Measurements from ENCODE around the gene LCAT.
"Not testable (repeated sequence)": the region's sequence is repeated elsewhere in the genome, so short reads cannot be mapped to it uniquely, and the experiment has no call there.

LCAT gene

DNA sequence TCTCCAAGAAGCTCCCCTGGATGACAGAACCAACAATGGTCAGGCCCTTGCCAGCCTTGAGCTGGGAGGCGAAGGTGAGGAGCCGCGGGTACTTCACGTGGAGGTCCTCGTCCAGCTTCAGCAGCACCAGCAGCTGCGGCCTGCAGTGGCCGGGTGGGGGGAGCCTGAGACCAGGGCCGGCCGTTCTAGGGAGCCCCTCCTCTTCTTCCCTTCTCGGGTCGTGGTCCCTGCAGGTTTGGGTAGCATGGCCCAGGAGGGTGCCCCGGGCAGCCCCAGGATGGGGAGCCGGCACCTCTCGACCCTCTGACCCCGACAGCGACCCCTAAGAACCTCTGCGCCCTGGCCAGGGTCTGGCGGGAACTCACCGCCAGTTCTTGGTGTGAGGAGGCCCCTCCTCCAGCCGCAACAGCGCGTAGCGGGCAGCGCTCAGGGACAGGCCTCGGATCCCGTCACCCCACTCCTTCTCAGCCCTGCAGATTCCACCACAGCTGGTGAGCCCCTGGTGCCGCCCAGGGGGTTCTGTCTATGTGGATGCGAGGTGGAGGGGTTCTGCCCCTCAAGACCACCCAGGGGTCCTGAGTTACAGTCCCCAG lies 3.1 kb upstream of the LCAT start:
- DNase-seq, result no peak

DNA sequence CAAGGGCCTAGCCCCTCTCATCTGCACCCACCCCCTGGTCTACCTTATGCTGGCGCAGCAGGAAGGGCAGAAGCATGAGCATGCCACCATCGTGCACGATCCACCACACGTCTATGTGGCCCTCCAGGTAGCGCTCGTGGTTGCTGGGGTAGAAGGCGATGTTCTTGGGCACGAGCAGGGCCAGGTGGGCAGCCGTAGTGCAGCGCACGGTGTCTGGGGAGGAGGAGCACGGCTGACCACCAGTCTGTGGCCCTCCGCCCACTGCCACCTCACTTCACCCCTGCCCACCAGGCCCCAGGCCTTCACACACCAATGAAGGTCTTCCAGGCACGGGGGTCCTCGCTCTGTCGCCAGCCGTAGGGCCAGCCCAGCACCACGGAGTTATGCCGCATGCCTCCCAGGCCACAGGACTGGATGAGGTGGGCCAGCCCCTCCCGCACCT lies 2.2 kb upstream of the LCAT start:
- no peak for DNase-seq

DNA sequence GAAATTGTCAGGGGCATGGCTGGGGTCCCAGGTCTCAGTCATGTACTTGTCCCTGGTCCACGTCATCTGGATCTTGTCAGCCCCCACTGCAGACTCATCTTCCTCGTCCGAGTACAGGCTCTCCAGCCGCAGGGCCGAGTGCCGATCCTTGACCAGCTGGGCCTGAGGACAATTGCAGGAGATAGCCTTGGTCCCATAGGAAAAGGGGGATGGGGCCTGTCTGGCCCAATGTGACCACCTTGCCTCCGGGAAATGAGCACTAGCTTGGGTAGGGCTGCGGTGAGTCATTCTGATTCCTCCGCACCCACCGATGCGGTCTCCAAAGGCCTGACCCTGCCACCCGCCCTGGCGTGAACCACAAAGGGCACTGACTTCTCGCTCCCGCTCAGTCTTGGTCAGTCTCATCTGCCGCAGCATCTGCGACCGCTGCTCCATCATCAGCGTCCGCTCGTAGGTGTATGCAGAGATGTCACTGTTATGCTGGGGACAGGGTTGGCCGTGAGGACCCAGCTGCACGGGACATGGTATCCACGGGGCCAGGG lies 1.5 kb upstream of the LCAT start:
- no peak for DNase-seq

DNA sequence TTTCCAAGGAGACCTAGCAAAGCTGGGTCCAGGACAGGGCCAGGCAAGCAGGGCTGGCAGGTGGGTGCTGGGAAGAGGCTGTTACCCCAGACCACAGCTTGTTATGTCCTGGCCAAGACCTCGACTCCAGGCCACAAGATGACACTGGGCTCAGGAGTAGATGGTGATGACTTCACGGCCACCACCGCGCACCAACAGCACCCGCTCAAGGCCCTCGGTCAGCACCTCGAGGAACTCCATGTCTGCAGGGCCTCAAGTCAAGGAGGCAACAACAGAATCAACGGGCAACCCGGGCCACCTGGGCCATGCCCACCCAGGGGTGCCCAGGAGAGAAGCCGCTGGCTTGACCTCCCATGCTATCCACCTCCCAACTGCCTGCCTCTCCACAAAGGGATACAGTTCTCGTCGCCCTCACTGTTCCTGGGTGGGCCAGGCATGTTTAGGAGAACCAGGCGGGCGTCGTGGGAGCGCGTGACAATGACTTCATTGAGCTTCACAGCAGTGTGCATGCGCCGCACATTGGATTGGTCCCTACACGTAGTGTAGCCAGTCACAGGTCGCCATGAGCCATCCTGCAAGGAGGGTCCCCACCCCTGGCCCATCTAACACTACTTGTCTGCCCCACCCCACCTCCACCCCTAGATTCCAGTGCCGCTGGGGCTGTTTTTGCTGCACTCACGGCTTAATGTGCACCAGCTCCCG lies 921 bp upstream of the LCAT start:
- DNase-seq, result no peak

DNA sequence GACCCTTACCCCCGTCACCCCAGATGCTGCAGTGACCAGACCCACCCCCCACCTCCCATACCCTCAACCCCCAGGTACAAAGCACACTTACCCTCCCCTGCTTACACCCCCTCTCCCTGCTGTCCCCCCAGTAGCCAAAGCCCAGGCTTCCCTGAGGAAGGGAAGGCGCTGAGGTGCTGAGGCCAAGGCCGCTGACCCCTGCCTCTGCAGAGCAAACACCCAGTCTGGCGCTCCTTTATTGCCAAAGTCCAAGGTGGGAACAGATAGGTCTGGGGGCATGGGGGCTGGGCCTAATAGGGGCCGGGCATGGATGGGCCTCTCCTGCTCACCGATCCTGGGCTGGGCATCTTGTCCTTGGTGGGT lies 683 bp downstream of the LCAT start:
- no peak for DNase-seq

DNA sequence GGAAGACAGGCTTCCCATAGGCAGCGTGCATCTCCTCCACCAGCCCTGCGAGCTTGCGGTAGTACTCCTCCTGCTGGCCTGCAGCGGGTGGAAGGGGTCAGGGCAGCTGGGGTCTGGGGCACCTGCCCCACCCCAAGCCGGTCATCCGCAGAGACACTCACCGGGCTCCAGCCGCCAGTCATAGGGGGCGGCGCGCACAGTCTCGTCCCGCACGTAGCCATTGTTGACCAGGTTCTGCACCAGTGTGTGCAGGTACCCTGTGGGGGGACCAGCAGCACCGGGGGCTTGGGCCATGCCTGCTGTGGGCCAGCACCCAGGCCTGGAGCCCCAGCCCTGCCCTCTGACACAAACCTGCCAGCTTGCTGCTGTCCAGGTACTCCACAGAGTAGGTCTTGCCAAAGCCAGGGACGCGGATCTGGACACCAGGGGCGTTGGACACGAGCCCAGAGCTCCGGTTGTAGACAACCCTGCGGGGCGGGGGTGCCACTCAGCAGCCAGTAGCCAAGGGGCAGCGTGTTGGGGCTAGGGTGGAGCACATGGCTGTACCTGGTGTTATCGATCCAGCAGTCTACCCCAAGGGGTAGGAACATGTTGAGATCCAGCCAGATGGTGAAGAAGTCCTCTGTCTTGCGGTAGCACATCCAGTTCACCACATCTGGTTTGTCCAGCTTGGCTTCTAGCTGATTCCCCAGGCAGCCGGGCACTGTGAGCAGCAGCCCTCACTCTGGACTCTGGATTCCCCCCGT lies 1.2 kb downstream of the LCAT start:
- no peak for DNase-seq

DNA sequence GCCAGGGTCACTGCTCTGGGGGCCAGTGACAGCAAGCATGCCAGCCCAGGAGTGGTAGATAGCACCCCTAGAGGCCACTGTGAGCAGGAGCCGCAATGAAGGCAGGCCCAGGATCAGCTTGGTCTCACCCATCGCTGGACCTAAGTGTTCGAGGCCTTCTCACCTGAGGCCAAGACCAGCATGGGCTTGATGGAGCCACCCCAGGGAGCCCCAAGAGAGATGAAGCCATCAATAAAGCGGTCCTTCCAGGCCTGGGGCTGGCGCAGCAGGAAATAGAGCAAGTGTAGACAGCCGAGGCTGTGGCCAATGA lies 1.8 kb downstream of the LCAT start:
- peak; percentile 79 for DNase-seq

DNA sequence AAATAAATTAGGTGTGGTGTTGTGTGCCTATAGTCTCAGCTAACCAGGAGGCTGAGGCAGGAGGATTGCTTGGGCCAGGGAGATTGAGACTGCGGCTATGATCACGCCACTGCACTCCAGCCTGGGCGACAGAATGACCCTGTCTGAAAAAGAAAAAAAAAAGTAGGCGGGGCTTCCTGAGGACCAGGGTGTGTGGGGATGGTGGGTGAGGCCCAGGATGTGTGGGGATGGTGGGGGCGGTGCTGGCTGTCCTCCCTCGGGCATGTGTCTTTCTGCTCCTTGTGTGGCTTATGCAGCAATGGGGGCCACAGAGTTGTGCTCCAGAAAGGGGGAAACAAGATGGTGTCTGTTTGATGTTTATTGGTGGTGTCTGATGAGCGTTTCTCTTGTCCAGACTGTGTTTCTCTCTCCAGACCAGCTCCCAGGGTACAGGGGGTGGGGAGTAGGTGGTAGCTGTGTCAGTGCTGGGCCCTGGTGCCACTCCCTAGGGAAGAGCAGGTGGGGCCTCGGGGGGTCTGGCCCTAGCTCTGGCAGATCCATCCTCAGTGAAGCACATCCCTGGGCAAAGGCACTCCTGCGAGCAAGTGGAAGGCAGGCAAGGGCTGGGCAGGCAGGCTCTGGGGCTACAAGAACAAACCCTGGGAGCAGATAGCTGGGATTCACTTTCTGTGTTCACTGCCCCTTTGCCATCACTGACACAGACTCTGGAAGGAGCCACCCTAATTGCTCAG lies 2.3 kb downstream of the LCAT start:
- no peak for DNase-seq

DNA sequence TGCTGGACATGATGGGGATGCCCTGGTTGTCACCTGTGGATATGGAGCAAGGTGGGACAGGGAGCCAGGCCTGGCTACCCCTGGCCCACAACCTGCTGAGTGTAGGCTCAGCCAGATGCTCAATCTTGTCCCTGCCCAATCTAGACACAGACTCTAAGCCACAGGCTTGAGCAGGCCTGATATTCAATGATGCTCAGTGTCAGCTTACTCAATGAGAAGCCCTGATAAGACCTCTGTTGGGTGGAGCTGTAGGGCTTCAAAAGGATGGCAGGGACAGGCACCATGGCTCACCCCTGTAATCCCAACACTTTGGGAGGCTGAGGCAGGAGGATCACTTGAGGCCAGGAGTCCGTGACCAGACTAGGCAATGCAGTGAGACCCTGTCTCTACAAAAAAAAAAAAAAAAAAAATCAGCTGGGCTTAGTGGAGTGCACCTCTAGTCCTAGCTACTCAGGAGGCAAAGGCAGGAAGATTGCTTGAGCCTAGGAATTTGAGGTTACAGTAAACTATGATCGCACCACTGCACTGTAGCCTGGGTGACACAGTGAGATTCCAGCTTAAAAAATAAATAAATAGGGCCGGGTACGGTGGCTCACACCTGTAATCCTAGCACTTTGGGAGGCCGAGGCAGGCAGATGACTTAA lies 3.4 kb downstream of the LCAT start:
- DNase-seq, result no peak

DNA sequence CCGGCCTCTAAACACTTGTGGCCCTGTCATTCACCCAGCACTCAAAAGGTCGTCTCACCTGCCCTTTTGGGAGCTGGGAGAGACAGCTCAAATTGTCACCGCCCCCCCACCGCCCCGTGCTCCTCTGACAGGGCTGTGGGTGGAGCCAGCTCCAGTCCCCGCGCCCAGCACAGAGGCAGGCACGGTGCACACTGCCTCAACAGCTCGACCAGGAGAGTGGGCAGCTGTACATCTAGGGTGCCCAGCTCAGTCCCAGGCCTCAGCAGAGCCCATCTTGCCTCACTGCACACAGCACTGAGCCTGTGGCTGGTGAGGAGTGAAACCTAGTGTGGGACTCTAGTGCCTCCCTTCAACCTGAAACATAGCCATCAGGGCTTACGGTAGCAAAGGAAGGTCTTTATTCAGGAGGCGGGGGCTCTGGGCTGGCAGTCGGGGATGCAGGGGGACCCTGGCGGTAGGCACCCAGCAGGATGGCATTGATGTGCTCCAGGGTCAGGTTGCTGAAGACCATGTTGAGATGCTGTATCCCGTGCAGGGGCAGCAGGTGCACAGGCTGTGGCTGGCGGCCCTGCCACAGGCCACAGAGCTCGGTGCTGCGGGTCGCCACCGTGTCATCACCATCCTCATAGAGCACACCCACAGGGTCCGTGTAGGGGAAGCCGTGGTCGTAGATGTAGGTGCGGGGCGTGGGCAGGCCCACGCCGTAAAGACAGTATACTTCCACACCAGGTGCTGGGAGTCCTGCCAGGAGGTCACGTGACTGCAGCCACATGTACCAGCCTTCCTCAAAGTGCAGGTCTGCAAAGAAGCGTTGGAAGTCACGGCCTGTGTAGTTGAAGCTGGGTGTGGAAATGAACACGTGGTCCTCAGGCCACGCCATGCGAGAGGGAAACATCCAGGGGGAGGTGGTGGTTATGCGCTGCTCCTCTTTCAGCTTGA lies 4.1 kb downstream of the LCAT start:
- DNase-seq, result no peak

DNA sequence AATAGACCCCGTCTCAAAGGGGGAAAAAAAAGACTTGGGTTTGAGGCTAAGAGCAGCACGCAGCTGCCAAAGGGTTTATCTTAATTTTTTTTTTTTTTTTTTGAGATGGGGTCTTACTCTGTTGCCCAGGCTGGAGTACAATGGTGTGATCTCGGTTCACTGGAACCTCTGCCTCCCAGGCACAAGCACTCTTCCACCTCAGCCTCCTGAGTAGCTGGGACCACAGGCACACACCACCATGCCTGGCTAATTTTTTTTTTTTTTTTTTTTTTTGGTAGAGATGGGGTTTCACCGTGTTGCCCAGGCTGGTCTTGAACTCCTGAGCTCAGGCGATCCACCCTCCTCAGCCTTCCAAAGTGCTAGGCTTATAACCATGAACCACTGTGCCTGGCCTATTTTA lies 6.2 kb downstream of the LCAT start:
- not testable (repeated sequence) for DNase-seq

DNA sequence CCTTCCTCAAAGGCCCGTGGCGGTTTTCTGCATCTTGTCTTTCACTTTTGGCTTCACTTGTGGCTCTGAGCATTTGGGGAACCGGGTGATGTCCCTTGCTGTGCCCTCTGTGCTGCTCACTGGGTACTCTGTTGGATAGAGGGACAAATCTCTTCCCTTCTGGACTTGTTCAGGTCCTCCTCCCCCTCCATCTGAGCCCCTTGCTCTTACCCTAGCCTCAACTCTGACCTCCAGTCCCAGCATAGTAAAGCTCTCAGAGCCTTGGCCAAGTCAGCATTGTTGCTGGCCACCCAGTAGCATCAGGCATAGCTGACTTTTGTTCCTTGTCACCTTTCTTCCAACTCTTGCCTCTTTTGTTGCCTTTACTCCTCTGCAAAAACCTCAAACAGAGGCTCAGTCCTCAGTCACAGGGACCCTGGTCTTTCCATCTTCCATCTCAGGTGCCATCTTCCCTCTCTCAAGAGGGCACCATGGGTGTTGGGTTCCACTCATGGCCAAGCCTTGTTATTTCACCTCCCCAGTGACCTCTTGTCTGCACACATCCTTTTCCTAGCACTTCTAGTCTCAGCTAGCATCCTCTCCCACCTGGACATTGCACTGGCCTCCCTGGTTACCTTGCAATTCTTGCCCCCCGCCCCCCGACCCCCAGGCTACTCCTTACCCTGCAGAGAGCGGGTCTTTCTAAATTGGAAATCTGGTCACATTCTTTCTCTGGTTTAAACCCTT lies 6.9 kb downstream of the LCAT start:
- no peak for DNase-seq

DNA sequence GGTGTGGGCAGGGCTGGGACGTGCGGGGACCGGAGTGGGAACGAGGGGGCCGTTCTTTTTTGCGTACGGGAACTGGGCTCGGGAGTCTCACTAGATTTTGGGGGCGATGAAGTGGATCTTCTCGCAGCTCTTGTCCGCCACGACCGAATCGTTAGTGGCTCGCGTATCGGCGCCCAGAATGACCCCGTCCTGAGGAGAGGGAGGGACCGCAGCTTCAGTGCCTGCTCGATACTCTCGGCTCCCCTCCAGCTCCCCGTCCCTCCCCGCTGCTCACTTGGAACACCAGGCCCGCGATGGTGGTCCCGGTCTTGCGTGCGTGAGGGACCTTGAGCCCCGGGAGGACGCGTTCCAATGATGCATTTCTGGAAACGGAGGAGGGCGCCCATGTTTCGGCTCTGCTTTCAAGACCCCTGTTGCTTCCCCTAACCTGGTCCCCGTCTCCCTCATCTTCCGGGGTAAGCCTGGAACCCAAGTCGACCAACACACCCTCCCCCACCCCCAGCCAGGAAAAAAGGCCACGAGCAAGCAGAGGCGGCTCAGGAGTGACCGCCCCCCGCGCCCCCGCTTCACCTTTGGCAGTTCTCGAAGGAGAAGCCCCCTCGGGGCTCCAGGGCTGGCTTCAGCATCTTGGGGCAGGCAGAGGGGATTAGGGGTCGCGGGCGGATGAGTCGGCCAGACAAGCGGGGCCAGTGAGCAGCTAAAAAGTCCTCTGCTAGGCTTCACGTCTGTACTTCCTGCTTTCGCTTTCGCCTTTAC lies 7.6 kb downstream of the LCAT start, which contains the start of gene PSMB10:
Gene PSMB10, minus strand, starts transcription at position 727 of the 756 bp plus-strand sequence. Its CDS starts 101 bp downstream, at position 626.
- no peak for DNase-seq

DNA sequence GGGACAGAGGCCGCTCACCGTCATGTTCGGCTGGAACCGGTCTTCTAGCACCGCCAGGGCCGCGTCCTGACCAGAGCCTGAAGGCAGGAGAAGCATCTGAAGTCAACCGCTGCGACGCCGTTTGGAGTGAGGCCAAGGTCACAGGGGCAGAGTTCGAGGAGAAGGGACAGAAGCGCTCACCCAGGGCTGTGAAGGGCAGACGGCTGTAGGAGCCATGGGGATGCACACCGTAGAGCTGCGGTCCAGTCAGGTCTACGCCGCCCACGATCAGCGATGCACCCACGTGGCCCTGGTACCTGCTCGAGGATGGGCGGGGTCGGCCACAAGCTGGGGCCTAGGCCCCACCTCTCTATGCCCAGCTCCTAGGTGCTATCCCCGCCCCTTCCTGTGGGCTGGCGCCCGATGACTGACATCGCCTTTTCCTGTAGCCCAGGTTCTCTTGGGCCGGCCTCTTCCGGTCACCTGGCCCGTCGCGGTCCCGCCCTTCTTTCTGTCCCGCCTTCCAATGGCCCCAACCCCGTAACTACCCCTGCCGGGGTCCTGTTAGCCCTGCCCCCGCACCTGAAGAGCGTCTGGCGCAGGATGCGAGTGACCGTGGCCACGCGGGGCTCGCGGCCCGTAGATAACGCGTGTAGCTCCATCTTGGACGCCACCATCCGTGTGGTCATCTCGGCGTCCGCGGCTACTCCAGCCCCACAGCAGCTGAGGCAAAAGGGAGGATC lies 8.4 kb downstream of the LCAT start:
- peak; percentile 100 for DNase-seq

DNA sequence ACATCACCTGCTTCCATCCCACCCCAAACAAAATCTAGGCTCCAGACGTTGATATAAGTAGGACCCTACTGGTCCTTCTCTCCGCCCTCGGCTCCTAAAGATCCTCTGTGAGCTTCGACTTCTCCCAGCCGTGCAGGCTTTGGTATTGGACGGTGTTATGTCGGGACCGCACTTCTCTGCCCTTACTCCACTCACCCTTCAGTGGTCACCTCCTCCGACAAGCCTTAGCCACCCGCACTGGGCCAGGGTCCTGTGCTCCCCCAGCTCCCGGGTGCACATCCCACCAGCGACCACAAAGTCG lies 8.9 kb downstream of the LCAT start:
- DNase-seq, result no peak

DNA sequence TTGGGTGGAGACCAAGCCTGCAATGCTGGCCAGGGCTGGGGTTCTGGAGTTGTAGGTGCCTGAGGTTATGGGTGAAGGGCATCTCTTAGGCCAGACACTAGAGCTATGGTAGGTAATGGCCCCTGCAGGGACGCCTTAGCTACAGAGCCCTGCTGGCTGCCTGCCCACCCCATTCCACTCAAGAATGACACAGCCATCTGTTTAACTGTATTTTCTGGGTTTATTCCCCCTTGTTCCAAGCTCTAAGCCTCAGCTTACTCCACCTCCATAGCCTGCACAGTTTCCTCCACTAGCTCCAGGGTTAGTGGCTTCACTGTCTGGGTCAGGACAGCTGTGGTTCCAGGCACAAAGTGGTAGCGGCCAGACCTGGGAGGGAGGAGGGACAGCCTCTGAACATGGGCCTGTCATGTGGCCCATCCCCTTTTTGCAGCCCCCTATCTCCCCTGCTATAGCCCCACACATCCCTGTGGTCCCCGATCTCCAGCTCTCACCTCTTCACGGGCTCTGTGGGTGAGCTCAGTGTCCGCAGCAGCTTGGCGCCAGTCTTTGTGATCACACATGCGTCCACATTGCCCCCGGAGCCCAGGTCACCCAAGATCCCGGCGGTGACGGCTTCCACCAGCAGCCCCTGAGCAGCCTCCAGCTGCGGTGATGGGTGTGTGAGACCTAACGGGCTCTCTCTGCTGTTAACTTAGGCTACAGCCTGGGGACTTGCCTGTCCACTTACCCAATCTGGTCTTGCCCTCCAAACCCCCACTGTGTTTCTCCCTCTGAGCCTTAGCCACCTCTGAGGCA lies 9.4 kb downstream of the LCAT start:
- DNase-seq, result no peak

DNA sequence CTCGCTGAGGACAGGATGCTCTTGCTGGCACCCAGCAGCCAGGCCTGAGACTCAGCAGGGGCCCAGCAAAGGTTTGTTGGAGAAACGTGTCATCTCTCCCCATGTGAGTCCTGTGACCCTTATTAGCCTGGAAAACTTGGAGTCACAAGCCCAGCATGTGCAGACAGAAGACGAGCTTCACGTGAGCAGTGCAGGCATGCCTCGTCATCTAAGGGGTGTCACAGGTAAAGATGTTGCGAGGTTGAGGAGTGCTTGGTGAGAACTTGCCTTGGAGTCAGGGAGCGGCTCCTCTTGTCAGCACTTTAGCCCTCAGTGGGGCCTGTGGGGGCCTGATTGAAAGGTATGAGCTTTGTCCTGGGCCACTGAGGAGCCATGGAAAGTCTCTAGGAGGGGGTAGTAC lies 10.1 kb downstream of the LCAT start:
- DNase-seq, result no peak

DNA sequence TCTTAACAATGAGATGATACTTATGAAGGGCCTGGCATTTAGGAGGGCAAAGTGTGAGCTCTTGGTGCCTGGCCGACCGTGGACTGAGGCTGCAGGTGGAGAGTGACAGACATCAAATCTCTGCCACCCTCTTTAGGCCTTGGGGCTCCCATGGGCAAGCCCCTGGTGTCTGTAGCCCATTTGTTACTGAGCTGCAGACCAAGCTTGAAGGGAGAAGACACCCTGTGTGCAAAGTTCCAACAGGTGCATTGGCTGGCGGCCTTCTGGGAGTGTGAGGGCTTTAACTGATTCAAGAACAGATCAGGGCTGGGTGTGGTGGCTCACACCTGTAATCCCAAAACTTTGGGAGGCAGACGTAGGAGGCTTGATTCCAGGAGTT lies 11.5 kb downstream of the LCAT start:
- DNase-seq, result no peak
